Measurements from ENCODE around the gene ANKRD30A. TPM values are rescaled to one million over a fixed set of nuclear protein-coding genes. Genes with fewer than 3 reads are reported as not detected.

ANKRD30A gene
- total RNA-seq, 1 donor from 2014 or later, result not detected

DNA sequence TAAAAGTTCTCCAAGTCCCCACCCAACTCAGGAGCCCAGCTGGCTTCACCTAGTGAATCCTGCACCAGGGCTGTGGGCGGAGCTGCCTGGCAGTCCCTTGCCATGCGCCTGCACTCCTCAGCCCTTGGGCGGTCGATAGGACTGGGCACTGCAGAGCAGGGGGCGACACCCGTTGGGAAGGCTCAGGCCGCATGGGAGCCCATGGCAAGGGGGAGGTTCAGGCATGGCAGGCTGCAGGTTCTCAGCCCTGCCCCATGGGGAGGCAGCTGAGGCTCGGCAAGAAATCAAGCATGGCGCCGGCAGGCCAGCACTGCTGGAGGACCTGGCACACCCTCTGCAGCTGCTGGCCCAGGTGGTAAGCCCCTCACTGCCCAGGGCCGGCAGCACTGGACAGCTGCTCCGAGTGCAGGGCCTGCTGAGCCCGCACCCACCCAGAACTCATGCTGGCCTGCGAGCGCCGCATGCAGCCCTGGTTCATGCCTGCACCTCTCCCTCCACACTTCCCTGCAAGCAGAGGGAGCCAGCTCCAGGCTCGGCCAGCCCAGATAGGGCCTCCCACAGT, 149.9 kb downstream of the ANKRD30A start:
- DNase-seq (ENCODE audit: low spot score in 2 of 2, unreplicated experiment in 2 of 2), result no peak
- H3K27ac Mint-ChIP-seq, result no peak overlapping the region
- H3K9me3 Mint-ChIP-seq, result peaks cover 73% of the 10 kb centered on the region
- no peaks in the 10 kb centered on the region for H3K36me3 Mint-ChIP-seq
- no peak overlapping the region for H3K4me3 Mint-ChIP-seq
- TF ChIP-seq, protein P1, sequence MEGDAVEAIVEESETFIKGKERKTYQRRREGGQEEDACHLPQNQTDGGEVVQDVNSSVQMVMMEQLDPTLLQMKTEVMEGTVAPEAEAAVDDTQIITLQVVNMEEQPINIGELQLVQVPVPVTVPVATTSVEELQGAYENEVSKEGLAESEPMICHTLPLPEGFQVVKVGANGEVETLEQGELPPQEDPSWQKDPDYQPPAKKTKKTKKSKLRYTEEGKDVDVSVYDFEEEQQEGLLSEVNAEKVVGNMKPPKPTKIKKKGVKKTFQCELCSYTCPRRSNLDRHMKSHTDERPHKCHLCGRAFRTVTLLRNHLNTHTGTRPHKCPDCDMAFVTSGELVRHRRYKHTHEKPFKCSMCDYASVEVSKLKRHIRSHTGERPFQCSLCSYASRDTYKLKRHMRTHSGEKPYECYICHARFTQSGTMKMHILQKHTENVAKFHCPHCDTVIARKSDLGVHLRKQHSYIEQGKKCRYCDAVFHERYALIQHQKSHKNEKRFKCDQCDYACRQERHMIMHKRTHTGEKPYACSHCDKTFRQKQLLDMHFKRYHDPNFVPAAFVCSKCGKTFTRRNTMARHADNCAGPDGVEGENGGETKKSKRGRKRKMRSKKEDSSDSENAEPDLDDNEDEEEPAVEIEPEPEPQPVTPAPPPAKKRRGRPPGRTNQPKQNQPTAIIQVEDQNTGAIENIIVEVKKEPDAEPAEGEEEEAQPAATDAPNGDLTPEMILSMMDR (IDR thresholded peaks at IDR 0.05; ENCODE audit: unreplicated experiment), result no peak
- no peaks in the 10 kb centered on the region for H3K27me3 Mint-ChIP-seq (ENCODE audit: low read depth)
- no peaks in the 10 kb centered on the region for H3K4me1 Mint-ChIP-seq

DNA sequence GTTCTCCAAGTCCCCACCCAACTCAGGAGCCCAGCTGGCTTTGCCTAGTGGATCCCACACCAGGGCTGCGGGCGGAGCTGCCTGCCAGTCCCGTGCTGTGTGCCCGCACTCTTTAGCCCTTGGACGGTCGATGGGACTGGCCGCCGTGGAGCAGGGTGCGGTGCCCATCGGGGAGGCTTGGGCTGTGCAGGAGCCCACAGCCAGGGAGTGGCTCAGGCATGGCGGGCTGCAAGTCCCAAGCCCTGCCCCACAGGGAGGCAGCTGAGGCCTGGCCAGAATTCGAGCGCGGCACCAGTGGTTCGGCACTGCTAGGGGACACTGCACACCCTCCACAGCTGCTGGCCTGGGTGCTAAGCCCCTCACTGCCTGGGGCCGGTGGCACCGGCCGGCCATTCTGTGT, 159.7 kb downstream of the ANKRD30A start:
- Mint-ChIP-seq H3K27me3 (ENCODE audit: low read depth) (no peaks in the 10 kb centered on the region), H3K4me3 (no peak overlapping the region), H3K4me1 (no peaks in the 10 kb centered on the region), H3K27ac (no peak overlapping the region), H3K36me3 (no peaks in the 10 kb centered on the region), H3K9me3 (peaks cover 66% of the 10 kb centered on the region)
- TF ChIP-seq, protein P1 (IDR thresholded peaks at IDR 0.05; ENCODE audit: unreplicated experiment), result no peak
- no peak for DNase-seq (ENCODE audit: low spot score in 2 of 2, unreplicated experiment in 2 of 2)

DNA sequence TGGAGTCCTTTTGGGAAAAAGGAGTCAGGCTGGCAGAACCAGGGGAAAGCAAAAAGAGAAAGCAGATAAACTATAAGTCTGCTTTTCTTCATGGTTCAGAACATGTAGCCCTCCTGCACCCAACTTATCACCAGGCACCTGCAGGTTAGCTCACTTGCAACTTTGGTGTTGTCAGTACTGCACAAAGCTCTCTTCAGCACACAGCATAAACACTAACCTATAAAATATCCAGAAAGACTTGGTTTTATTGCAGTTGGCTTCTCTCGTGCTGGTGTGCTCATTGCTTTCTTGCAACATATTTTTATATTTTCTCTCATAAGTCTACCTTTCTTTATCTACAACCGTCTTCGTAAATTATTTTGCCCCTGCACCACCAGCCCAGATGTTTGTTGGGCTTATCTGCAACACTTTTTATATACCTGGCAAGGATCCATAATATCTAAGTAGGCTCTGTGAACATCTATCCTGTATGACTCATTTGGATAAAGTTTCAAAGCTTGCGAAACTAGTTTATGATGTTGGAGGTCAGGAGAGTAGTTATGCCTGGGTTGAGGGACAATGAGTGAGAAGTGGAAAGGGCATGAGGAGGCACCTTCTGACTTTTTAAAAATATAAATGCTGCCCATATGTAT, 164.6 kb downstream of the ANKRD30A start:
- Mint-ChIP-seq H3K4me1 (no peaks in the 10 kb centered on the region), H3K9me3 (peaks cover 72% of the 10 kb centered on the region), H3K36me3 (peaks cover 5% of the 10 kb centered on the region), H3K27me3 (ENCODE audit: low read depth) (no peaks in the 10 kb centered on the region), H3K4me3 (no peak overlapping the region), H3K27ac (no peak overlapping the region)
- DNase-seq (ENCODE audit: low spot score in 2 of 2, unreplicated experiment in 2 of 2), result no peak
- TF ChIP-seq, protein P1 (IDR thresholded peaks at IDR 0.05; ENCODE audit: unreplicated experiment), result no peak

DNA sequence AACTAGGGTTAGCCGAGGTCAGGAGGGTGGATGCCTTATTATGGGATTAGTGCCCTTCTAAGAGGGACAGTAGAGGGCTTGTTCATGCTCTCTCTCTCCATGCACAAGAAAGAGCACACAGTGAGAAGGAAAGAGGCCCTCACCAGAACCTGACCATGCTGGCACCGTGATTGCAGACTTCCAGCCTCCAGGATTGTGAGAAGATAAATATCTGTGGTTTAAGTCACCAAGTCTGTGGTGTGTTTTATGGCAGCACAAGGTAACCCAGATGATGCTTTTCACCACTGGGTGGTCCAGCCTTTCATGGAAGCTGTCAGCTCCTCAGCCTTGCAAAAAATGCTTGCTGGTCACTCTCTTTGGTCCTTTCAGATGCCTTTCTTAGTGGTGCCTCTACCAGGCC, 175.9 kb downstream of the ANKRD30A start:
- H3K36me3 Mint-ChIP-seq, result peaks cover 2% of the 10 kb centered on the region
- H3K4me1 Mint-ChIP-seq, result no peaks in the 10 kb centered on the region
- TF ChIP-seq, protein P1 (IDR thresholded peaks at IDR 0.05; ENCODE audit: unreplicated experiment), result no peak
- no peaks in the 10 kb centered on the region for H3K27me3 Mint-ChIP-seq (ENCODE audit: low read depth)
- H3K9me3 Mint-ChIP-seq, result peaks cover 74% of the 10 kb centered on the region
- no peak overlapping the region for H3K4me3 Mint-ChIP-seq
- no peak for DNase-seq (ENCODE audit: low spot score in 2 of 2, unreplicated experiment in 2 of 2)
- H3K27ac Mint-ChIP-seq, result no peak overlapping the region

DNA sequence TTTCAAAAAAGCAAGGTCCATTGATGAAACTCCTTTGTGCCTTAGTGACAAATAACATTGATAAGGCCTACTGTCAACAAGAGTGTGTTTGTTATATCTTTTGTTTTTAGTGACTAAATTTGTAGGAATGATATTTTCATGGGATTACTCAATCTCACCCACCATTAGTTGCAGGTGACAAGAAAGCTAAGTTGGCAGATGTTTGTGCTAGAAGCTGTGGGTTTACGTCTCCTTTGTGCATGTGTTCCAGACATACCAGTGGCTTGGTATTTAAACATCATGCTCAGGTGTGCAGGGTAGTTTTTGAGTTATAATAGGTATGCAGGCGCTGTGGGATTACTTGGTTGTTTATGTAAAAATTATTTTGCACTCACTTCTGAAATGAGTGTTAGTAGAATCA, 178.6 kb downstream of the ANKRD30A start:
- TF ChIP-seq, protein P1 (IDR thresholded peaks at IDR 0.05; ENCODE audit: unreplicated experiment), result no peak
- Mint-ChIP-seq H3K4me3 (no peak overlapping the region), H3K4me1 (no peaks in the 10 kb centered on the region), H3K36me3 (no peaks in the 10 kb centered on the region), H3K27ac (no peak overlapping the region), H3K27me3 (ENCODE audit: low read depth) (no peaks in the 10 kb centered on the region), H3K9me3 (peaks cover 80% of the 10 kb centered on the region)
- DNase-seq (ENCODE audit: low spot score in 2 of 2, unreplicated experiment in 2 of 2), result no peak

Data from mesothelial cell of epicardium (in vitro differentiated cells).